ENCODE measurements around the gene SRXN1. TPM values are rescaled to one million over a fixed set of nuclear protein-coding genes. Genes with fewer than 3 reads are reported as not detected.

SRXN1 gene
- total RNA-seq, 1 donor from 2014 or later, result 13.3 TPM

DNA sequence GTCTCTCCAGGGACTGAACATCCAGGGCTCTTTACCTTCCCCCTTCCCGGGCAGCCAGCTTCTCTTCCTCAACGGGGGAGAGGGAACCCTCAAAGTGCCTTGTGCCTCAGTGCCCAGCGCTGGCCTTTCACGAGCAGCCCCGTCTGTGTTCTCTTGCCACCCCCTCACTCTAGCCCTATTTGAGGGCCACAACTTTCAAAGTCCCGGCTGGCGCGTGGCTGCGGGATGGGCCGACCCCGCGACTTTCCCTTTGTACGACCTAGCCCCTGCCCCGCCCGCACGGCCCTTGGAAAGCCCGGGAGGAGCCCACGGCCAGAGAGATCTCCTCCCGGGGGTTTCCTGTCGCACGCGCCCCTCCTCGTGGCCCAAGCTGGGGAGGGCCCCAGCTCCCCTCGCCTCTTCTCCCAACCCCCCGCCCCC lies 22.0 kb upstream of the SRXN1 start:
- no peak for DNase-seq (ENCODE audit: low spot score in 2 of 2, unreplicated experiment in 2 of 2)
- Mint-ChIP-seq H3K4me1 (peaks cover 15% of the 10 kb centered on the region), H3K4me3 (no peak overlapping the region), H3K9me3 (no peaks in the 10 kb centered on the region), H3K36me3 (no peaks in the 10 kb centered on the region), H3K27ac (no peak overlapping the region), H3K27me3 (ENCODE audit: low read depth) (peaks cover 91% of the 10 kb centered on the region)
- TF ChIP-seq, protein P1, sequence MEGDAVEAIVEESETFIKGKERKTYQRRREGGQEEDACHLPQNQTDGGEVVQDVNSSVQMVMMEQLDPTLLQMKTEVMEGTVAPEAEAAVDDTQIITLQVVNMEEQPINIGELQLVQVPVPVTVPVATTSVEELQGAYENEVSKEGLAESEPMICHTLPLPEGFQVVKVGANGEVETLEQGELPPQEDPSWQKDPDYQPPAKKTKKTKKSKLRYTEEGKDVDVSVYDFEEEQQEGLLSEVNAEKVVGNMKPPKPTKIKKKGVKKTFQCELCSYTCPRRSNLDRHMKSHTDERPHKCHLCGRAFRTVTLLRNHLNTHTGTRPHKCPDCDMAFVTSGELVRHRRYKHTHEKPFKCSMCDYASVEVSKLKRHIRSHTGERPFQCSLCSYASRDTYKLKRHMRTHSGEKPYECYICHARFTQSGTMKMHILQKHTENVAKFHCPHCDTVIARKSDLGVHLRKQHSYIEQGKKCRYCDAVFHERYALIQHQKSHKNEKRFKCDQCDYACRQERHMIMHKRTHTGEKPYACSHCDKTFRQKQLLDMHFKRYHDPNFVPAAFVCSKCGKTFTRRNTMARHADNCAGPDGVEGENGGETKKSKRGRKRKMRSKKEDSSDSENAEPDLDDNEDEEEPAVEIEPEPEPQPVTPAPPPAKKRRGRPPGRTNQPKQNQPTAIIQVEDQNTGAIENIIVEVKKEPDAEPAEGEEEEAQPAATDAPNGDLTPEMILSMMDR (IDR thresholded peaks at IDR 0.05; ENCODE audit: unreplicated experiment), result no peak

DNA sequence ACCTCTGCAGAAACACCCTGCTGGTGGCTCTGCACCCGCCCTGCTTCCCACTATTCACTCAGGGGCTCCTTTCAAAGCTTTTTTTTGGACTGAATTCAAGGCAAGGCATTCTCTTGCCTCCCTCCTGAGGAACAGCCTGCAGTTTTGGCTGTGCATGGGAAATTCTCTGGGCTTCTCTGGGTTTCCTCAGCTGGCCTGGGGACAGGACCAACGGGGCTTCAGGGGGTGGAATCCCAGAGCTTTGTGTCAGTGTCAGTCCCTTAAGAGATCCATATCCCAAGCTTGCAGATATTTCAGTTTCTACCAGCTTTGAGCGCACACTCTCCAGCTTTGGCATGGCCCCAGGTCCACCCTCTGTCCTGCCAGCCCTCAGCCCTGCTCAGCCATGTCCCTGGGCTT lies 20.6 kb upstream of the SRXN1 start:
- TF ChIP-seq, protein P1 (IDR thresholded peaks at IDR 0.05; ENCODE audit: unreplicated experiment), result no peak
- peaks cover 15% of the 10 kb centered on the region for H3K4me1 Mint-ChIP-seq

DNA sequence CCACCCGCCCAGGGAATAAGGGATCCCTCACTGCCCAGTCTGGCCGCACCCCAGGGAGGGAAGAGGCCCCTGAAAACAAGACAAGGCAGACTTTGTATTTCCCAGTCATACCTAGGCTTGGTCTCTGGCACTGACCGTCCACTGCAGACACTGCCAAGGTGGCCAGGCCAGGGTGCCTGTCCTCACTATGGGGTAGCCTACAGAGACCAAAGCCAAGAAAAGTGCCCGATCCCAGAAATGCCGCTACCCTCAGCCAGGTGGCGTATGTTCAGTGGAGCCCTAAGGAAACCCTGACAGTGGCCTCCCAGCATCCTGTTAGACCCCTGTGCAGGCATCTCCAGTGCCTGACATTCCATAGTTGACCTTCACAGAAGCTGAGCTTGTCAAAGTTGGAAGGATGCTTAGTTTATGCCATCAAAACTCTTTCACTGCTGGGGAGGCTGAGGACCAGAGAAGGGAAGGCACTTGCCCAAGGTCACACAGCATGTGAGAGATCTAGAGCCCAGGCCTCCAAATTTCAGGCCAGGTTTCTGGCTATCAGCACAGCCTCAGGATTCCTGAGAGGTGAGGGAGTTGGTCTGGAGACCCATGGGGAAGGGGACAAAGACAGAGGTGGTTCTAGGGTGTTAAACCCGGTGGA lies 20.1 kb upstream of the SRXN1 start:
- Mint-ChIP-seq H3K4me1 (peaks cover 15% of the 10 kb centered on the region), H3K9me3 (no peaks in the 10 kb centered on the region), H3K27ac (no peak overlapping the region), H3K4me3 (no peak overlapping the region), H3K36me3 (no peaks in the 10 kb centered on the region), H3K27me3 (ENCODE audit: low read depth) (peaks cover 73% of the 10 kb centered on the region)
- DNase-seq (ENCODE audit: low spot score in 2 of 2, unreplicated experiment in 2 of 2), result no peak
- TF ChIP-seq, protein P1 (IDR thresholded peaks at IDR 0.05; ENCODE audit: unreplicated experiment), result peak; percentile 23

More for the DNA sequence above, 20.6 kb upstream of the SRXN1 start:
- no peaks in the 10 kb centered on the region for H3K9me3 Mint-ChIP-seq
- DNase-seq (ENCODE audit: low spot score in 2 of 2, unreplicated experiment in 2 of 2), result no peak
- H3K27ac Mint-ChIP-seq, result no peak overlapping the region
- peaks cover 77% of the 10 kb centered on the region for H3K27me3 Mint-ChIP-seq (ENCODE audit: low read depth)
- H3K4me3 Mint-ChIP-seq, result no peak overlapping the region
- no peaks in the 10 kb centered on the region for H3K36me3 Mint-ChIP-seq

DNA sequence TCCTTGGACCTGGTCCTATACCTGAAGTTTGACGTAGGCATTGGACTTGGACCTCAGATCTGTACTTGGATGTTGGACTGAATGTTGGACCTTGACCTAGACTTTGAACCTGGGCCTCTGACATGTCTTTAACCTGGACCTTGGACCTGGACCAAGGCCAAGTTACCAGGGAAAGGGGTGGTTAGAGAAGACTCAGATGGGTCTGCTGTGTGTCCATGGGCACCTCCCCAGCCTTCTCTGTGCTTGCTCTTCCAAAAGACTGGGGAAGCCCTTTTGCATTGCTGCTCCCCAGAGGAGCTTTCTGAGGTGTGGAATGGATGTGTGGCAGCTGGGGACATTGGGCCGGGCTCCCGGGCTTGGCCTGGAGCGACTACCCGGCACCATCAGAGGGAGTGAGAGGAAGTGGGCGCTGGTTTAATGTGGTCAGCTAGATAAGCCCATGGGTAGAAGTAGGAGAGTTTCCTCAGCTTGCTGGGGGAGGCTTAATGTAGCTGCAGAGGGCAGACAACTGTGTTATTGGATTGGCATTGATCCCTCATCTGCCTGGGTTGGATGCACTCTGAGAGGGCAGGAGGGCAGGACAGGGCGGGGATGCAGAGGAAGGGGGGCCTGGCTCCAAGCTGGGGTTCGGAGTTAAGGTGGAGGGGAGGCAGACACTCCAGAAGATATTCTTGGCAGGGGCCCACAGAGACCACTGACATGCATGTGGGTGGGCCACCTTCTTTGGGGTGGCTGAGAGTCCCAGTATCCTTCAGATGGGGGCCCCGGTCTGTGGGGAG lies 18.4 kb upstream of the SRXN1 start:
- Mint-ChIP-seq H3K4me3 (no peak overlapping the region), H3K36me3 (no peaks in the 10 kb centered on the region), H3K4me1 (peaks cover 15% of the 10 kb centered on the region), H3K9me3 (no peaks in the 10 kb centered on the region), H3K27me3 (ENCODE audit: low read depth) (peaks cover 63% of the 10 kb centered on the region), H3K27ac (no peak overlapping the region)
- TF ChIP-seq, protein P1 (IDR thresholded peaks at IDR 0.05; ENCODE audit: unreplicated experiment), result no peak
- DNase-seq (ENCODE audit: low spot score in 2 of 2, unreplicated experiment in 2 of 2), result no peak

DNA sequence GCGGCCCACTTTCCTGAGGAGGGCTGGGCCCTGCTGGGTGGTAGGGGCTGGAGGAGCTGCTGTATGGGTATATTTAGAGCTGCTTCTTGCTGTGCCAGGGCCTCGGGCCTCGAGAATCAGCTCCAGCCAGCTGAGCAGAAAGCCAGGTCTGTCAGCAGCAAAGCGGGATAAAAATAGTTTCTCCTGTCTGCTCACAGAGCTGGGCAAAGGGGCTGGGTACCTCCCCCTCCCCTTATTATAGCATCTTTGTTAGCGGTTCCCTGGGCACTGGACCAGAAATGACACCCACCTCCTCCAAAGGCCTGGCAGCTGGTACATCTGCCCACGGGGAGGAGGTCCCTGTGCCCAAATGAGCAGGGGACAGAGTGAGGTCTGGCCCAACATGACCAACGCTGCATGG lies 16.6 kb upstream of the SRXN1 start:
- peaks cover 10% of the 10 kb centered on the region for H3K4me1 Mint-ChIP-seq
- TF ChIP-seq, protein P1 (IDR thresholded peaks at IDR 0.05; ENCODE audit: unreplicated experiment), result no peak
- DNase-seq (ENCODE audit: low spot score in 2 of 2, unreplicated experiment in 2 of 2), result no peak
- no peaks in the 10 kb centered on the region for H3K9me3 Mint-ChIP-seq
- no peak overlapping the region for H3K4me3 Mint-ChIP-seq
- peaks cover 49% of the 10 kb centered on the region for H3K27me3 Mint-ChIP-seq (ENCODE audit: low read depth)
- no peak overlapping the region for H3K27ac Mint-ChIP-seq
- H3K36me3 Mint-ChIP-seq, result no peaks in the 10 kb centered on the region

Data from mesothelial cell of epicardium (in vitro differentiated cells).